PC-9 (cell line): ENCODE data around the gene CCNE1. TPM values are rescaled to one million over a fixed set of nuclear protein-coding genes. Genes with fewer than 3 reads are reported as not detected.

ENCODE experiments used
- BruUV-seq: library from RNA; stranded (reverse); fragments of 400-500 nt; replicated peaks from 2 replicates; lab custom pipeline; 2021; lab: Mats Ljungman, UMichigan
- CTCF ChIA-PET: fragments of 300-600 bp; sonication (Branson Sonifier 250); formaldehyde crosslinking; loops from one replicate; lab custom pipeline; 2022; ENCODE audit warnings: antibody characterized with exemption; lab: Charles Lee
- POLR2A ChIA-PET: fragments of 300-600 bp; sonication (Branson Sonifier 250); formaldehyde crosslinking; loops from one replicate; lab custom pipeline; 2022; ENCODE audit warnings: antibody characterized with exemption; ENCODE audit not compliant: unreplicated experiment; lab: Charles Lee
- DNase-seq, 2 experiments: peaks; one replicate each; pipeline versions ENCODE4 v3.0.0 to v3.0.0-alpha.2; 2015 to 2022; ENCODE audit warnings: mixed read lengths in 1 of 2
- H2AFZ ChIP-seq: fragments of 200-600 bp; sonication (generic); 2 replicates; pipeline ENCODE4 v1.8.1; 2017; ENCODE audit warnings: antibody characterized with exemption
- H3F3A ChIP-seq: fragments of 200-600 bp; sonication (generic); 2 replicates; pipeline ENCODE4 v1.8.1; 2017; ENCODE audit warnings: antibody characterized with exemption, mild to moderate bottlenecking, low read depth; ENCODE audit not compliant: insufficient read depth
- H3K27ac ChIP-seq: fragments of 200-600 bp; sonication (generic); 2 replicates; pipeline ENCODE4 v1.6.1; 2016; ENCODE audit warnings: mixed run types
- H3K27me3 ChIP-seq: fragments of 200-600 bp; sonication (generic); 2 replicates; pipeline ENCODE4 v1.6.1; 2016; ENCODE audit warnings: low read depth, mixed run types; ENCODE audit not compliant: insufficient read depth
- H3K36me3 ChIP-seq: fragments of 200-600 bp; sonication (generic); 2 replicates; pipeline ENCODE4 v1.6.1; 2016; ENCODE audit warnings: low read depth, mixed run types
- H3K4me1 ChIP-seq: fragments of 200-600 bp; sonication (generic); replicated peaks from 2 replicates; pipeline ENCODE4 v1.6.1; 2016; ENCODE audit warnings: mixed run types; ENCODE audit not compliant: insufficient read depth
- H3K4me2 ChIP-seq: fragments of 200-600 bp; sonication (generic); 2 replicates; pipeline ENCODE4 v1.6.1; 2017; ENCODE audit warnings: mixed run types
- H3K4me3 ChIP-seq: fragments of 200-600 bp; sonication (generic); 2 replicates; pipeline ENCODE4 v1.6.1; 2016; ENCODE audit warnings: mixed run types
- H3K79me2 ChIP-seq: fragments of 200-600 bp; sonication (generic); 2 replicates; pipeline ENCODE4 v1.6.1; 2017; ENCODE audit warnings: low read depth, mixed run types
- H3K9me2 ChIP-seq: fragments of 200-600 bp; sonication (generic); 2 replicates; pipeline ENCODE4 v1.8.1; 2017; ENCODE audit warnings: mild to moderate bottlenecking; ENCODE audit not compliant: insufficient read depth
- H3K9me3 ChIP-seq: fragments of 200-600 bp; sonication (generic); 2 replicates; pipeline ENCODE4 v1.8.1; 2016; ENCODE audit warnings: low read depth; ENCODE audit not compliant: insufficient read depth
- H4K20me1 ChIP-seq: fragments of 200-600 bp; sonication (generic); 2 replicates; pipeline ENCODE4 v1.8.1; 2017; ENCODE audit not compliant: insufficient read depth
- EZH2 ChIP-seq: fragments of 200-600 bp; sonication (generic); IDR thresholded peaks from 2 replicates; pipeline ENCODE4 v1.8.0; 2017; ENCODE audit warnings: antibody characterized with exemption, low read depth
- intact Hi-C: fragments of 100-400 bp; cut with micrococcal nuclease; formaldehyde crosslinking; loops from one replicate; pipeline ENCODE4 v1.10.0; 2022; ENCODE audit not compliant: unreplicated experiment
- total RNA-seq: library from RNA; stranded (reverse); gene quantifications from 2 replicates; pipeline ENCODE4 v1.2.3, GENCODE V29; 2021
- TF ChIP-seq, protein P1 (sequence below): fragments of 200-600 bp; sonication (generic); conservative IDR thresholded peaks from 2 replicates; pipeline ENCODE4 v1.6.1; 2017; ENCODE audit warnings: mixed run types, antibody characterized with exemption, mild to moderate bottlenecking, moderate library complexity

The CCNE1 gene
- total RNA-seq, 1 experiment from 2014 or later: 10.6 TPM

DNA sequence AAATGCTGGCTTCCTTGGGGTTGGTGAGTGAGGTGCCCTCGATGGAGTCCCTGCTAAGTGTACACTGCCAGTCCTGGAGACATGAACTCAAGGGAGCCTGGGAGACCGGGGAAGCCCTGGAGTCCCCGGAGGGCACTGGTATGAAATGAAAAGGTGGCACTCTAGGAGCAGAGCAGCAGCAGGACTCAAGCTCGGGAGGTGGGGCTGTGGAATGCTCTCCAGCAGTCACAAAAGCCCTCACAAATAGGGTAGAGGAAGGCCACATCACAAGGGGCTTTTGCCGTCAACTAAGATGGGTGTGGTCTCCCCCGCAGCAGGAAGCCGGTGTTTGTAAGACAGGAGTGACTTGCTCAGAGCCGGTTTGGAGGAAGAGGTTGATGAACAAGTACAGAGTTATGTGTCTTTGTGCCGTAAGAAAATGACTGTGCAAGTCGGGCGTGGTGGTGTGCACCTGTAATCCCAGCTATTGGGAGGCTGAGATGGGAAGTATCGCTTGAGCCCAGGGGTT lies 19.3 kb downstream of the CCNE1 start:
- POLR2A ChIA-PET: no interaction called here
- H3F3A ChIP-seq: peaks cover 56% of the 10 kb centered on the region
- H3K27me3 ChIP-seq: no peaks in the 10 kb centered on the region
- peak; percentile 66 to 98 for DNase-seq
- no peak for TF ChIP-seq EZH2
- TF ChIP-seq, protein P1, sequence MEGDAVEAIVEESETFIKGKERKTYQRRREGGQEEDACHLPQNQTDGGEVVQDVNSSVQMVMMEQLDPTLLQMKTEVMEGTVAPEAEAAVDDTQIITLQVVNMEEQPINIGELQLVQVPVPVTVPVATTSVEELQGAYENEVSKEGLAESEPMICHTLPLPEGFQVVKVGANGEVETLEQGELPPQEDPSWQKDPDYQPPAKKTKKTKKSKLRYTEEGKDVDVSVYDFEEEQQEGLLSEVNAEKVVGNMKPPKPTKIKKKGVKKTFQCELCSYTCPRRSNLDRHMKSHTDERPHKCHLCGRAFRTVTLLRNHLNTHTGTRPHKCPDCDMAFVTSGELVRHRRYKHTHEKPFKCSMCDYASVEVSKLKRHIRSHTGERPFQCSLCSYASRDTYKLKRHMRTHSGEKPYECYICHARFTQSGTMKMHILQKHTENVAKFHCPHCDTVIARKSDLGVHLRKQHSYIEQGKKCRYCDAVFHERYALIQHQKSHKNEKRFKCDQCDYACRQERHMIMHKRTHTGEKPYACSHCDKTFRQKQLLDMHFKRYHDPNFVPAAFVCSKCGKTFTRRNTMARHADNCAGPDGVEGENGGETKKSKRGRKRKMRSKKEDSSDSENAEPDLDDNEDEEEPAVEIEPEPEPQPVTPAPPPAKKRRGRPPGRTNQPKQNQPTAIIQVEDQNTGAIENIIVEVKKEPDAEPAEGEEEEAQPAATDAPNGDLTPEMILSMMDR: no peak
- H2AFZ ChIP-seq: peak overlapping the region; percentile 11; the same call in 1 of the 2 replicates
- CTCF ChIA-PET: no interaction called here
- no peaks in the 10 kb centered on the region for H3K9me2 ChIP-seq
- no TSS peak for BruUV-seq
- peak overlapping the region; percentile 44; the same call in 1 of the 2 replicates for H3K4me3 ChIP-seq
- H3K27ac ChIP-seq: peak overlapping the region; percentile 85
- no peaks in the 10 kb centered on the region for H4K20me1 ChIP-seq
- H3K9me3 ChIP-seq: no peaks in the 10 kb centered on the region
- intact Hi-C loops: loop anchor here (2.0 kb wide), 1 partner anchor 20 kb away; the partner anchor contains the start of gene CCNE1
- no peaks in the 10 kb centered on the region for H3K79me2 ChIP-seq
- no peaks in the 10 kb centered on the region for H3K36me3 ChIP-seq
- H3K4me1 ChIP-seq: peaks cover 57% of the 10 kb centered on the region
- H3K4me2 ChIP-seq: peak overlapping the region; percentile 77

DNA sequence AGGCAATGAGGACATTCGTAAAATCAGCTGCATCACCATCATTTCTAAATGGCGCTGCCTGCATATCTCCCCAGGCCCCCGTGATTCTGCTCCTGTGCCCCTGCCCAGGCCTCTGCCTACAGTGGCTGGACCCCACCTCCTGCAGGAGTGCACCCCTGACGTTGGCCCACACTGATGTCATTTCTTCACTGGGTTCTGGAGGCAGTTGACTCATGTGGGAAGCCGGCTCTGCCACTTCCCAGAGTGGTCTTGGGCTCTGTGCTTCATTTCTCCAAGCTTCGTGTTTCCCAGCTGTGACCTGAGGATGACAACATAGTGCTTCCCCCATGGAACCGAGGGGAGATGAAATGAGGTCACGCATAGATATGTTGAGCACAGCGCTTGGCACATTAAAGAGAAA lies 19.9 kb downstream of the CCNE1 start:
- no peak for TF ChIP-seq EZH2
- TF ChIP-seq, protein P1: no peak
- no peaks in the 10 kb centered on the region for H3K36me3 ChIP-seq
- POLR2A ChIA-PET: no interaction called here
- peaks cover 56% of the 10 kb centered on the region for H3F3A ChIP-seq
- H3K27me3 ChIP-seq: no peaks in the 10 kb centered on the region
- no peak overlapping the region for H2AFZ ChIP-seq
- H3K27ac ChIP-seq: peak overlapping the region; percentile 85
- H4K20me1 ChIP-seq: no peaks in the 10 kb centered on the region
- H3K9me2 ChIP-seq: no peaks in the 10 kb centered on the region
- no peak overlapping the region; the same call in 1 of the 2 replicates for H3K4me3 ChIP-seq
- intact Hi-C loops: loop anchor here (2.0 kb wide), 1 partner anchor 21 kb away; the partner anchor contains the start of gene CCNE1
- CTCF ChIA-PET: no interaction called here
- BruUV-seq: no TSS peak
- peaks cover 57% of the 10 kb centered on the region for H3K4me1 ChIP-seq
- DNase-seq: peak in 1 of 2 experiments; percentile 51
- H3K4me2 ChIP-seq: peak overlapping the region; percentile 77
- no peaks in the 10 kb centered on the region for H3K79me2 ChIP-seq
- no peaks in the 10 kb centered on the region for H3K9me3 ChIP-seq

DNA sequence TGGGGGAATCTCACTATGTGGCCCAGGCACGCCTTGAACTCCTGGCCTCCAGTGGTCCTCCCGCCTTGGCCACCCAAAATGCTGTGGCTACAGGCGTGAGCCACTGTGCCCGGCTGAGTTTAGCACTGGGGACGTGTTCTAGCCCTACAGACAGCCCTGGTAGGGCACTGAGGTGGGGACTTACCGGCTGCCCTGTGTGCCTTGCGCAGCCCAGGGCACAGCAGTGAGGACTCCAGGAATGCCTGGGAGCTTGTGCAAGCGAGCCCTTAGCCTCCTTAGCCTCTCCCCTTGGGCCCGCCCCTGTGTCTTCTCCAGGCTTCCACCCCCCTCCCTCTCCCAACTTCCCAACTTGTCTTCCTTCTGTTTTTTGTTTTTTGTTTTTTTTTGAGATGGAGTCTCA lies 21.0 kb downstream of the CCNE1 start:
- no TSS peak for BruUV-seq
- no peak overlapping the region for H3K4me3 ChIP-seq
- no peaks in the 10 kb centered on the region for H3K9me3 ChIP-seq
- H3K36me3 ChIP-seq: no peaks in the 10 kb centered on the region
- H3K27ac ChIP-seq: 0 out of 2 replicates have a peak overlapping the region, but pooled peaks have one; percentile 85
- POLR2A ChIA-PET: no interaction called here
- no peak overlapping the region for H3K4me2 ChIP-seq
- DNase-seq: no peak
- H3F3A ChIP-seq: peaks cover 56% of the 10 kb centered on the region
- TF ChIP-seq, protein P1: no peak
- no peak for TF ChIP-seq EZH2
- no peaks in the 10 kb centered on the region for H3K9me2 ChIP-seq
- no peaks in the 10 kb centered on the region for H3K79me2 ChIP-seq
- no peaks in the 10 kb centered on the region for H3K27me3 ChIP-seq
- intact Hi-C loops: no loop called here
- no peak overlapping the region for H2AFZ ChIP-seq
- H4K20me1 ChIP-seq: no peaks in the 10 kb centered on the region
- CTCF ChIA-PET: no interaction called here
- peaks cover 57% of the 10 kb centered on the region for H3K4me1 ChIP-seq
